BJ (cell line): Measurements from ENCODE around the gene LRBA. TPM values are rescaled to one million over a fixed set of nuclear protein-coding genes. Genes with fewer than 3 reads are reported as not detected.
A peak's percentile ranks its signal among the peaks of the same experiment; 100 is the strongest.

Experiments used
- CTCF ChIA-PET: fragments of 350-600 bp; formaldehyde crosslinking; extraction: SDS; loops from one replicate; lab custom pipeline; 2021; ENCODE audit warnings: antibody characterized with exemption, inconsistent platforms; lab: Yijun Ruan, JAX
- POLR2A ChIA-PET: fragments of 300-600 bp; sonication (Branson Sonifier 250); formaldehyde crosslinking; extraction: SDS; loops from one replicate; lab custom pipeline; 2021; ENCODE audit warnings: antibody characterized with exemption; lab: Charles Lee
- DNase-seq: peaks from one replicate; pipeline ENCODE4 v3.0.0-alpha.2; 2011; ENCODE audit warnings: low read depth
- H3K27me3 ChIP-seq: 2 replicates; pipeline ENCODE4 v1.6.0; 2011; ENCODE audit warnings: low read length; ENCODE audit not compliant: control insufficient read depth, insufficient read depth
- H3K36me3 ChIP-seq: 2 replicates; pipeline ENCODE4 v1.5.1; 2011; ENCODE audit warnings: low read length; ENCODE audit not compliant: control insufficient read depth, insufficient read depth
- H3K4me3 ChIP-seq: 2 replicates; pipeline ENCODE4 v1.5.1; 2011; ENCODE audit warnings: low read depth, mild to moderate bottlenecking, control low read depth, low read length
- CTCF ChIP-seq: IDR thresholded peaks from 2 replicates; pipeline ENCODE4 v1.5.1; 2011; ENCODE audit warnings: low read depth, mild to moderate bottlenecking, control low read depth, inconsistent platforms, low read length, moderate library complexity; ENCODE audit not compliant: insufficient read depth
- polyA plus RNA-seq: library from polyadenylated mRNA; depleted of rRNA; stranded (reverse); fragments of >200 nt; gene quantifications from 2 replicates; pipeline ENCODE4 v1.2.3, GENCODE V29; 2011

The LRBA gene
- polyA plus RNA-seq, 1 experiment, result 8.2 TPM

GRCh38 chr4:150231107-150231770 is 783.8 kb downstream of the LRBA start:
- Histone ChIP-seq H3K36me3 (peaks cover 17% of the 10 kb centered on the region), H3K27me3 (no peaks in the 10 kb centered on the region), H3K4me3 (no peak overlapping the region)
- TF ChIP-seq CTCF, result no peak
- ChIA-PET POLR2A (no interaction called here), CTCF (interaction anchor here (1.5 to 2.5 kb wide), 3 partner anchors 12 to 226 kb away, joined by 4 to 12 read pairs (median 7); partner anchors contain the start of gene DCLK2)
- DNase-seq, result no peak

GRCh38 chr4:150230561-150230960 is 784.5 kb downstream of the LRBA start:
- Histone ChIP-seq H3K27me3 (no peaks in the 10 kb centered on the region), H3K4me3 (no peak overlapping the region), H3K36me3 (peaks cover 15% of the 10 kb centered on the region)
- POLR2A ChIA-PET, result no interaction called here
- no peak for TF ChIP-seq CTCF
- CTCF ChIA-PET, result interaction anchor here (1.5 to 2.5 kb wide), 3 partner anchors 13 to 225 kb away, joined by 4 to 12 read pairs (median 7); partner anchors contain the start of gene DCLK2
- no peak for DNase-seq

- ChIA-PET CTCF (no interaction called here), POLR2A (no interaction called here)
- DNase-seq, result no peak
- Histone ChIP-seq H3K27me3 (no peaks in the 10 kb centered on the region), H3K4me3 (no peak overlapping the region), H3K36me3 (peaks cover 11% of the 10 kb centered on the region)
- TF ChIP-seq CTCF, result no peak
Measured at GRCh38 chr4:150229520-150229919, 785.6 kb downstream of the LRBA start.

GRCh38 chr4:150224896-150225591 is 790.0 kb downstream of the LRBA start:
- no peak for TF ChIP-seq CTCF
- POLR2A ChIA-PET, result interaction anchor here (0.7 to 1.2 kb wide), 4 partner anchors 14 to 220 kb away, joined by 3 to 6 read pairs (median 4); no protein-coding TSS in a partner anchor
- peaks cover 10% of the 10 kb centered on the region for H3K36me3 ChIP-seq
- CTCF ChIA-PET, result interaction anchor here (0.6 to 1.5 kb wide), 5 partner anchors 14 to 226 kb away, joined by 3 to 4 read pairs (median 4); no protein-coding TSS in a partner anchor
- peak; percentile 98 for DNase-seq
- H3K4me3 ChIP-seq, result no peak overlapping the region
- no peaks in the 10 kb centered on the region for H3K27me3 ChIP-seq

GRCh38 chr4:150219841-150220240 is 795.2 kb downstream of the LRBA start:
- H3K4me3 ChIP-seq, result no peak overlapping the region
- no peak for DNase-seq
- POLR2A ChIA-PET, result interaction anchor here (0.6 kb wide), 1 partner anchor 136 kb away, joined by 3 read pairs; no protein-coding TSS in a partner anchor
- peaks cover 7% of the 10 kb centered on the region for H3K36me3 ChIP-seq
- H3K27me3 ChIP-seq, result no peaks in the 10 kb centered on the region
- no peak for TF ChIP-seq CTCF
- CTCF ChIA-PET, result interaction anchor here (1.2 to 3.6 kb wide), 3 partner anchors 11 to 213 kb away, joined by 3 to 14 read pairs (median 3); no protein-coding TSS in a partner anchor
